GM23248 (cell line): ENCODE results near the gene TAGLN2. TPM values are rescaled to one million over a fixed set of nuclear protein-coding genes. Genes with fewer than 3 reads are reported as not detected.

ENCODE experiments used
- DNase-seq: peaks from one replicate; pipeline ENCODE4 v3.0.0-alpha.2; 2015
- H2AFZ ChIP-seq: fragments of 200-600 bp; sonication (generic); 2 replicates; pipeline ENCODE4 v1.6.1; 2016; ENCODE audit warnings: antibody characterized with exemption
- H3F3A ChIP-seq: fragments of 200-600 bp; sonication (generic); 2 replicates; pipeline ENCODE4 v1.6.1; 2016; ENCODE audit warnings: mild to moderate bottlenecking, antibody characterized with exemption, mixed run types; ENCODE audit not compliant: insufficient read depth
- H3K27ac ChIP-seq: fragments of 200-600 bp; sonication (generic); 2 replicates; pipeline ENCODE4 v1.5.1; 2016; ENCODE audit warnings: mild to moderate bottlenecking
- H3K27me3 ChIP-seq: fragments of 200-600 bp; sonication (generic); replicated peaks from 2 replicates; pipeline ENCODE4 v1.6.1; 2016; ENCODE audit warnings: mild to moderate bottlenecking; ENCODE audit not compliant: insufficient read depth
- H3K36me3 ChIP-seq: fragments of 200-600 bp; sonication (generic); 2 replicates; pipeline ENCODE4 v1.6.1; 2016; ENCODE audit warnings: low read depth, mild to moderate bottlenecking
- H3K4me1 ChIP-seq: fragments of 200-600 bp; sonication (generic); 2 replicates; pipeline ENCODE4 v1.6.1; 2016; ENCODE audit warnings: mild to moderate bottlenecking; ENCODE audit not compliant: insufficient read depth
- H3K4me2 ChIP-seq: fragments of 200-600 bp; sonication (generic); one replicate; pipeline ENCODE4 v1.6.1; 2016; ENCODE audit warnings: mild to moderate bottlenecking; ENCODE audit not compliant: unreplicated experiment
- H3K4me3 ChIP-seq: fragments of 200-600 bp; sonication (generic); 2 replicates; pipeline ENCODE4 v1.5.1; 2016; ENCODE audit warnings: mild to moderate bottlenecking
- H3K79me2 ChIP-seq: fragments of 200-600 bp; sonication (generic); 2 replicates; pipeline ENCODE4 v1.6.1; 2016; ENCODE audit warnings: mild to moderate bottlenecking; ENCODE audit not compliant: insufficient read depth
- H3K9ac ChIP-seq: fragments of 200-600 bp; sonication (generic); 2 replicates; pipeline ENCODE4 v1.6.1; 2016; ENCODE audit warnings: mild to moderate bottlenecking
- H3K9me2 ChIP-seq: fragments of 200-600 bp; sonication (generic); 2 replicates; pipeline ENCODE4 v1.6.1; 2016; ENCODE audit warnings: mixed run types, mild to moderate bottlenecking, moderate library complexity; ENCODE audit not compliant: insufficient read depth
- H3K9me3 ChIP-seq: fragments of 200-600 bp; sonication (generic); one replicate; pipeline ENCODE4 v1.6.1; 2017; ENCODE audit warnings: low read depth
- H4K20me1 ChIP-seq: fragments of 200-600 bp; sonication (generic); 2 replicates; pipeline ENCODE4 v1.6.0; 2016; ENCODE audit not compliant: insufficient read depth
- EZH2 ChIP-seq: fragments of 200-600 bp; sonication (generic); IDR thresholded peaks from 2 replicates; pipeline ENCODE4 v1.6.1; 2018; ENCODE audit warnings: antibody characterized with exemption, mild to moderate bottlenecking; ENCODE audit not compliant: insufficient read depth, poor library complexity, severe bottlenecking
- EZH2phosphoT487 ChIP-seq: fragments of 200-600 bp; sonication (generic); IDR thresholded peaks from 2 replicates; pipeline ENCODE4 v1.6.1; 2018; ENCODE audit warnings: antibody characterized with exemption, moderate library complexity, mild to moderate bottlenecking, low read depth; ENCODE audit not compliant: insufficient read depth
- WGBS, 2 experiments: methylation state at CpG; one replicate each; pipeline ENCODE4 v1.1.6; 2015 to 2017; ENCODE audit warnings: low lambda C conversion rate in 2 of 2, low coverage in 1 of 2; ENCODE audit errors: missing lambda C conversion rate in 2 of 2; 5-methylcytosine and 5-hydroxymethylcytosine counted together
- in situ Hi-C: fragments of 300-500 bp; cut with MboI; formaldehyde crosslinking; loops from 2 replicates; pipeline ENCODE4 v1.15.0; 2020
- polyA plus RNA-seq: library from polyadenylated mRNA; unstranded; fragments of >200 nt; fragmentation: Nextera tagmentation; extraction: Ambion mirVana; gene quantifications from 2 replicates; pipeline ENCODE4 v1.2.1, GENCODE V29; 2016
- total RNA-seq: library from RNA; depleted of rRNA; stranded (reverse); fragments of >200 nt; shearing (Covaris generic); gene quantifications from 2 replicates; pipeline ENCODE4 v1.2.3, GENCODE V29; 2014

Gene TAGLN2
- total and polyA plus RNA-seq, 2 experiments from 2014 or later: 400 to 692 TPM

DNA sequence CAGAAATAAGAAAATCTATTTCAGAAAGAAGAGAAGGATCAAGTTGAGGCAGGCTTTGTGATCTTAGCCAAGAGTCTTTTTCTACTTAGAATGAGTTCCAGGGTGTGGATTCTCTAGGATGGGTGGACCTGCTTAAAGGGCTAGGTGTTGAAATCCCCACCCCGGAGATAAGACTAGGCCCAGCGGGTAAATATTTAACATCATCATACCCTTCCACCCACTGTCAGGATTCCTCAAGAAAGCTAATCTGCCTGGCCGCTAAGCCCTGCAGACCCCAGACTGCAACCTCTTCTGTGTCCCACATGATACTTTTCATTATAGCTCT is 14.3 kb upstream of the TAGLN2 start:
- Histone ChIP-seq H3K4me3 (no peak overlapping the region), H3K4me2 (no peak overlapping the region), H3K79me2 (no peaks in the 10 kb centered on the region), H3K9me3 (no peaks in the 10 kb centered on the region), H3K36me3 (no peaks in the 10 kb centered on the region), H3K9me2 (no peaks in the 10 kb centered on the region), H2AFZ (no peak overlapping the region), H3F3A (no peaks in the 10 kb centered on the region), H3K9ac (no peak overlapping the region), H3K4me1 (no peaks in the 10 kb centered on the region), H3K27me3 (0 out of 2 replicates have a peak, but pooled peaks cover 3% of the 10 kb centered on the region), H4K20me1 (no peaks in the 10 kb centered on the region), H3K27ac (no peak overlapping the region)
- in situ Hi-C loops: loop anchor here (5.0 kb wide), 1 partner anchor 68 kb away; no protein-coding TSS in a partner anchor
- WGBS, 2 experiments: 80 to 90% methylated on average over 3 of the region's 3 CpGs
- no peak for TF ChIP-seq EZH2
- TF ChIP-seq EZH2phosphoT487: no peak
- no peak for DNase-seq

- H3K9ac ChIP-seq: no peak overlapping the region
- no peak overlapping the region for H3K27ac ChIP-seq
- H3K9me3 ChIP-seq: no peaks in the 10 kb centered on the region
- H3K79me2 ChIP-seq: no peaks in the 10 kb centered on the region
- 73 to 75% methylated on average over 6 of the region's 6 CpGs for WGBS, 2 experiments
- H3F3A ChIP-seq: no peaks in the 10 kb centered on the region
- DNase-seq: no peak
- no peaks in the 10 kb centered on the region for H3K27me3 ChIP-seq
- no peak overlapping the region for H3K4me3 ChIP-seq
- H3K4me1 ChIP-seq: no peaks in the 10 kb centered on the region
- in situ Hi-C loops: loop anchor here (5.0 kb wide), 1 partner anchor 68 kb away; no protein-coding TSS in a partner anchor
- no peak overlapping the region for H2AFZ ChIP-seq
- TF ChIP-seq EZH2: no peak
- no peak for TF ChIP-seq EZH2phosphoT487
- no peaks in the 10 kb centered on the region for H3K9me2 ChIP-seq
- no peaks in the 10 kb centered on the region for H4K20me1 ChIP-seq
- no peaks in the 10 kb centered on the region for H3K36me3 ChIP-seq
- H3K4me2 ChIP-seq: no peak overlapping the region
Measured at GRCh38 chr1:159938905-159939677, 13.8 kb upstream of the TAGLN2 start.

DNA sequence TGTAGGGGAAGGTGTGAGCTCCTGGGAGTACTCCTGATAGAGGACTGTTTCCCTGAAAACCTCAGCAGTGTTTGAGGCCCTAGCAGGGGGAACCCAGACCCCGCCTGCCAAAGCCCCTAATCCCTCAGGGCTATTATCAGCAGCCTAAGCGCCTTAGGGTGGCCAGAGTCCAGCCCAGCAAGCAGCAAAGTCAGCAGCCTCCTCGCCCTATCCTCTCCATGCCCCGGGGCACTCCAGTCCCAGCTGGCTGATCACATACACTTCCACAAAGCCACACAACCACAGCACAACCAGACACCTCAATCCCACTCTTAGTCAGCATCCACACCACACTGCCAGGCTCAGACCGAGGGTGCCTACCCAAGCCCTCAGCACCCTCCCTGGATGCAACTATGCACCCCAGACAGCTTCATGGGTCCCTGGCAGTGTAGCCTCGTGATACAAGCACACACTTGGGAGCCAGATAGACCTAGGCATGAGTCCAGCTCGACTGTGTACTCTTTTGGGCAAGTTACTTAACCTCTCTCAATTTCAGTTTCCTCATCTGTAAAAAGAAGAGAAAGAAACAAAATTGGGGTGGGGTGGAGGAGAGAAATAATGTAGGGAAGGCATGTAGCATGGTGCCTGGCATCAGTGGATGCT is 13.0 kb upstream of the TAGLN2 start:
- no peaks in the 10 kb centered on the region for H3K4me1 ChIP-seq
- TF ChIP-seq EZH2 (no peak), EZH2phosphoT487 (no peak)
- H3K9me2 ChIP-seq: no peaks in the 10 kb centered on the region
- H3K79me2 ChIP-seq: no peaks in the 10 kb centered on the region
- 49 to 53% methylated on average over 7 of the region's 7 CpGs for WGBS, 2 experiments
- no peak overlapping the region for H3K9ac ChIP-seq
- no peaks in the 10 kb centered on the region for H3K9me3 ChIP-seq
- H3K4me2 ChIP-seq: no peak overlapping the region
- no peaks in the 10 kb centered on the region for H3K36me3 ChIP-seq
- H3K27me3 ChIP-seq: no peaks in the 10 kb centered on the region
- H3F3A ChIP-seq: no peaks in the 10 kb centered on the region
- no peak overlapping the region for H3K27ac ChIP-seq
- no peak overlapping the region for H3K4me3 ChIP-seq
- no peaks in the 10 kb centered on the region for H4K20me1 ChIP-seq
- DNase-seq: no peak
- in situ Hi-C loops: loop anchor here (5.0 kb wide), 1 partner anchor 69 kb away; no protein-coding TSS in a partner anchor
- H2AFZ ChIP-seq: no peak overlapping the region

- Histone ChIP-seq H3K9me3 (no peaks in the 10 kb centered on the region), H3K4me3 (no peak overlapping the region), H3K79me2 (no peaks in the 10 kb centered on the region), H4K20me1 (no peaks in the 10 kb centered on the region), H2AFZ (no peak overlapping the region), H3K4me2 (no peak overlapping the region), H3K9me2 (no peaks in the 10 kb centered on the region), H3F3A (no peaks in the 10 kb centered on the region), H3K4me1 (no peaks in the 10 kb centered on the region), H3K27me3 (no peaks in the 10 kb centered on the region), H3K36me3 (no peaks in the 10 kb centered on the region), H3K27ac (no peak overlapping the region), H3K9ac (no peak overlapping the region)
- no peak for TF ChIP-seq EZH2
- no peak for TF ChIP-seq EZH2phosphoT487
- in situ Hi-C loops: loop anchor here (5.0 kb wide), 1 partner anchor 70 kb away; no protein-coding TSS in a partner anchor
- WGBS, 2 experiments: 35 to 41% methylated on average over 4 of the region's 4 CpGs
- DNase-seq: no peak
Measured at GRCh38 chr1:159937054-159937750, 11.9 kb upstream of the TAGLN2 start.
